ENCODE data around the gene TXLNA. TPM values are rescaled to one million over a fixed set of nuclear protein-coding genes. Genes with fewer than 3 reads are reported as not detected.
A peak's percentile ranks its signal among the peaks of the same experiment; 100 is the strongest.

TXLNA gene
- total RNA-seq, 1 donor from 2014 or later, result 17.2 TPM

- no peak overlapping the region for H3K4me3 ChIP-seq
- H3K9me3 ChIP-seq (replicated peaks), result no peaks in the 10 kb centered on the region
- H3K4me1 ChIP-seq, result no peaks in the 10 kb centered on the region
- intact Hi-C loops (cut with micrococcal nuclease), result no loop called here
- H3K27ac ChIP-seq (replicated peaks), result no peak overlapping the region
- peaks cover 84% of the 10 kb centered on the region for H3K36me3 ChIP-seq
- no peaks in the 10 kb centered on the region for H3K27me3 ChIP-seq (ENCODE audit: low read depth)
- TF ChIP-seq CTCF (IDR thresholded peaks at IDR 0.05; ENCODE audit: borderline replicate concordance), result no peak
- no peak for DNase-seq
These were observed 8.5 kb upstream of the TXLNA start for GRCh38 chr1:32170991-32171390.

DNA sequence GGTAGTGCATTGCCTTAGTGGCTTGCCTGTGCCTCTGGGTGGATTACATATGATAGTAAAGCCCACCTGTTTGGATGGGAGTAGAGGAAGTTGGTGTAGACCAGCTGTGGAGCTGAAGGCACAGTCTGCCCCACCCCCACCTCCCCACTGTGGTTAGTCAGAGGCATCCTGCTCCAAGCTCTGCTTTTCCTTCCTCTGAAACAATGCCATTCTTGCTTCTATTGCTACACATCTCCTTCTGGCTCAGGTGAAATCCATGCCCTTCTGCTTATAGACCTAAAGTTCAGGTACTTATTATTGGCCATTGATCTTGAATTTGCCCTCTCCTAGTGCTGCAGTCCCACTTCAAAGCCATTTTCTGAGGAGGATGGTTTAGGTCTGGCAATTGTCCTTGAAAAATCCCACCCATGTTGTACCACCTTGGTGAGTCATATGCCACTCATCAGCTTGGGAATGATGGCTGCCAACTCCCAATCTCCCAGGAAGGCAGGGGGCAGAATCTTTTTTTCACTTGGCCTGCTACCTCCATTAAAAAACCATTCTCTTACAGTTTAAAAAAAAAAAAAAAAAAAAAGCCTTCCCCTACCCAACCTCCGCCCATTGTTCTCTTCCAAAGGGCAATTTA, 6.7 kb upstream of the TXLNA start:
- TF ChIP-seq CTCF (IDR thresholded peaks at IDR 0.05; ENCODE audit: borderline replicate concordance), result no peak
- intact Hi-C loops (cut with micrococcal nuclease), result no loop called here
- Histone ChIP-seq H3K27ac (replicated peaks) (no peak overlapping the region), H3K4me1 (no peaks in the 10 kb centered on the region), H3K36me3 (peaks cover 68% of the 10 kb centered on the region), H3K4me3 (no peak overlapping the region), H3K27me3 (ENCODE audit: low read depth) (no peaks in the 10 kb centered on the region), H3K9me3 (replicated peaks) (no peaks in the 10 kb centered on the region)
- no peak for DNase-seq

- H3K27me3 ChIP-seq (ENCODE audit: low read depth), result no peaks in the 10 kb centered on the region
- intact Hi-C loops (cut with micrococcal nuclease), result no loop called here
- DNase-seq, result no peak
These were observed 889 bp upstream of the TXLNA start for GRCh38 chr1:32178380-32179192.

GRCh38 chr1:32179193-32179442, 357 bp upstream of the TXLNA start:
- peaks cover 54% of the 10 kb centered on the region for H3K4me1 ChIP-seq
- H3K27me3 ChIP-seq (ENCODE audit: low read depth), result no peaks in the 10 kb centered on the region
- no peaks in the 10 kb centered on the region for H3K9me3 ChIP-seq (replicated peaks)
- TF ChIP-seq CTCF (IDR thresholded peaks at IDR 0.05; ENCODE audit: borderline replicate concordance), result no peak
- H3K27ac ChIP-seq (replicated peaks), result peak overlapping the region; percentile 96
- H3K4me3 ChIP-seq, result peak overlapping the region; percentile 73
- H3K36me3 ChIP-seq, result peaks cover 32% of the 10 kb centered on the region
- DNase-seq, result no peak
- intact Hi-C loops (cut with micrococcal nuclease), result no loop called here

More at GRCh38 chr1:32178380-32179192, 889 bp upstream of the TXLNA start:
- Histone ChIP-seq H3K4me3 (peak overlapping the region; percentile 73), H3K36me3 (peaks cover 32% of the 10 kb centered on the region), H3K27ac (replicated peaks) (peak overlapping the region; percentile 96), H3K9me3 (replicated peaks) (no peaks in the 10 kb centered on the region), H3K4me1 (peaks cover 49% of the 10 kb centered on the region)
- TF ChIP-seq CTCF (IDR thresholded peaks at IDR 0.05; ENCODE audit: borderline replicate concordance), result no peak

- Histone ChIP-seq H3K36me3 (peaks cover 41% of the 10 kb centered on the region), H3K4me1 (peaks cover 65% of the 10 kb centered on the region), H3K9me3 (replicated peaks) (no peaks in the 10 kb centered on the region), H3K27me3 (ENCODE audit: low read depth) (no peaks in the 10 kb centered on the region), H3K27ac (replicated peaks) (peak overlapping the region; percentile 96), H3K4me3 (peak overlapping the region; percentile 73)
- intact Hi-C loops (cut with micrococcal nuclease), result no loop called here
- no peak for TF ChIP-seq CTCF (IDR thresholded peaks at IDR 0.05; ENCODE audit: borderline replicate concordance)
- peak; percentile 53 for DNase-seq
These were observed 948 bp downstream of the TXLNA start for GRCh38 chr1:32180186-32181060.

All from left ventricle myocardium inferior (tissue), 1 donor.